DND-41 (cell line): Measurements from ENCODE around the gene FREM1.

ENCODE experiments used
- CTCF ChIP-seq: IDR thresholded peaks from 2 replicates; pipeline ENCODE4 v1.5.1; 2012; ENCODE audit warnings: borderline replicate concordance, low read length, moderate library complexity, mild to moderate bottlenecking; ENCODE audit not compliant: poor library complexity, severe bottlenecking; ENCODE audit errors: extremely low read depth
- EZH2 ChIP-seq: IDR thresholded peaks from 3 replicates; pipeline ENCODE4 v1.6.1; 2012; ENCODE audit warnings: borderline replicate concordance, low read depth, mild to moderate bottlenecking, moderate library complexity, low read length, inconsistent platforms; ENCODE audit not compliant: severe bottlenecking

GRCh38 chr9:14935106-14935751 is 25.0 kb upstream of the FREM1 start:
- no peak for TF ChIP-seq CTCF
- no peak for TF ChIP-seq EZH2
